Lower lobe of right lung (tissue), 2 donors: ENCODE measurements around the gene BUB1B. TPM values are rescaled to one million over a fixed set of nuclear protein-coding genes. Genes with fewer than 3 reads are reported as not detected.

ENCODE experiments used
- ATAC-seq, 2 donors: fragments of 200-7000 bp; cut with Tn5 transposase; one replicate each; pipeline ENCODE4 v1.9.1; 2020 to 2022; ENCODE audit warnings: mild to moderate bottlenecking in 2 of 2, moderate library complexity in 2 of 2
- DNase-seq: peaks from one replicate; pipeline ENCODE4 v3.0.0-alpha.2; 2020
- H3K27ac ChIP-seq: fragments of 200-600 bp; one replicate; pipeline ENCODE4 v1.8.0; 2022
- H3K27me3 ChIP-seq: fragments of 200-600 bp; one replicate; pipeline ENCODE4 v1.8.0; 2022; ENCODE audit warnings: low read depth
- H3K36me3 ChIP-seq: fragments of 200-600 bp; one replicate; pipeline ENCODE4 v1.8.0; 2022; ENCODE audit warnings: mild to moderate bottlenecking
- H3K4me1 ChIP-seq: fragments of 200-600 bp; one replicate; pipeline ENCODE4 v1.8.0; 2022
- H3K4me3 ChIP-seq: fragments of 200-600 bp; one replicate; pipeline ENCODE4 v1.8.0; 2022; ENCODE audit warnings: mild to moderate bottlenecking
- H3K9me3 ChIP-seq: fragments of 200-600 bp; one replicate; pipeline ENCODE4 v1.8.0; 2022
- intact Hi-C: fragments of 100-400 bp; cut with DNase I; formaldehyde crosslinking; loops from one replicate; pipeline ENCODE4 v1.11.0; 2022
- total RNA-seq: library from RNA; stranded (reverse); fragmentation: NEBNext Ultra II Directional; extraction: Animal tissue kit (Norgen Biotek cat#: 25700); gene quantifications from one replicate; pipeline ENCODE4 v1.2.1, GENCODE V29; 2021
- TF ChIP-seq, protein P1 (sequence below): fragments of 200-600 bp; IDR thresholded peaks from one replicate; pipeline ENCODE4 v1.8.0; 2022; ENCODE audit warnings: antibody characterized with exemption, mild to moderate bottlenecking
- donor health status: DM: no; HTN: yes; CAD: no; lungs with severe emphysema.

The BUB1B gene
- total RNA-seq, 1 donor from 2014 or later: 1.4 TPM

DNA sequence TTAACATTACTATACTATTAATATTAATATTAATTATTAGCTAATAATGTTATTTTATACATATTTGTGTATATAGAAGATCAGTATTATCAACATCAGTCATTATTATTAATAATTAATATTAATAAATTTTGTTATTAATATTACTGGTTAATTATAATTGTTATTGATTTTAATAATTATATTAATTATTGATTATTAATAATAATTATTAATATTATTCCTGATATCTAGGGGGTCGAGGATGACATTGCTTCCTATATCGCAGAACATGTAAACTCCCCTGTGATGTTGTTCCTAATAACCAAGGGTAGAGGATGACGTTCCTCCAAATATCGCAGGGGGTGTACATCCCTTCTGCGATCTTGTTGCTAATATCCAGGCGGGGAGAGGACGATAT, 34.9 kb upstream of the BUB1B start:
- intact Hi-C loops: no loop called here

DNA sequence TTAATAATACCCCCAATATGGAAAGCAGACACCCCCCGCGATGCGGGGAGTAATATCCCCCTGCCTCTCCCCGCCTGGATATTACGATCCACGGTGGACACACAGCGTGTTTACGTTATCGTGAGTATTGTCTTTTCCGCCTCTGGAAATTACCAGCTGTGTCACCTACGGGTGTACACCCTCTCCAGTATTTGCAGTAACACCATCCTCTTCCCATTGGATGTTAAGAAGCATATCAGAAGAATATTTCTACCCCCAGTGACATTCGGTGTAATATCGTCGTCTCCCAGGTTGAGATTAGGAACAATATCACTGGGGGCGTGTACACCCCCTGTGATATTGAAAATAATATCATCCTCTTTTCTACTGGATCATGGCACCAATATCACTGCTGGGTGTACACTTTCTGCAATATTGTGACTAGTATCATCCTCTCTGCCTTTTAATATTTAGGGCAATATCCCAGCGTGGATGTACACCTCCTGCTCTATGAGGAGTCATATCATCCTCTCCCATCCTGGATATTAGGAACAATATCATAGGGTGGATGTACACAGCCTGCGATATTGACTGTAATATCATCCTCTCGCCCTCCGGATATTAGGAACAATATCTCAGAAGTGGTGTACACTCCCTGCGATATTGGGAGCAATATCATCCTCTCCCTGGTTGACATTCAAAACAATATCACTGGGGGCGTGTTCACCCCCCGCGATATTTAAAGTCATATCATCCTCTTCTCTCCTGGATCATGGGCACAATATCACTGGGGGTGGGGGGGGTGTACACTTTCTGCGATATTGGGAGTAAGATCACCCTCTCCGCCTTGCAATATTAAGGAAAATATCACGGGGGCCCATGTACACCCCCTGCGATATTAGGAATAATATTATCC, 31.9 kb upstream of the BUB1B start:
- H3K36me3 ChIP-seq: no peaks in the 10 kb centered on the region
- no peak for ATAC-seq
- TF ChIP-seq, protein P1, sequence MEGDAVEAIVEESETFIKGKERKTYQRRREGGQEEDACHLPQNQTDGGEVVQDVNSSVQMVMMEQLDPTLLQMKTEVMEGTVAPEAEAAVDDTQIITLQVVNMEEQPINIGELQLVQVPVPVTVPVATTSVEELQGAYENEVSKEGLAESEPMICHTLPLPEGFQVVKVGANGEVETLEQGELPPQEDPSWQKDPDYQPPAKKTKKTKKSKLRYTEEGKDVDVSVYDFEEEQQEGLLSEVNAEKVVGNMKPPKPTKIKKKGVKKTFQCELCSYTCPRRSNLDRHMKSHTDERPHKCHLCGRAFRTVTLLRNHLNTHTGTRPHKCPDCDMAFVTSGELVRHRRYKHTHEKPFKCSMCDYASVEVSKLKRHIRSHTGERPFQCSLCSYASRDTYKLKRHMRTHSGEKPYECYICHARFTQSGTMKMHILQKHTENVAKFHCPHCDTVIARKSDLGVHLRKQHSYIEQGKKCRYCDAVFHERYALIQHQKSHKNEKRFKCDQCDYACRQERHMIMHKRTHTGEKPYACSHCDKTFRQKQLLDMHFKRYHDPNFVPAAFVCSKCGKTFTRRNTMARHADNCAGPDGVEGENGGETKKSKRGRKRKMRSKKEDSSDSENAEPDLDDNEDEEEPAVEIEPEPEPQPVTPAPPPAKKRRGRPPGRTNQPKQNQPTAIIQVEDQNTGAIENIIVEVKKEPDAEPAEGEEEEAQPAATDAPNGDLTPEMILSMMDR: no peak
- H3K27ac ChIP-seq: no peak overlapping the region
- no peak for DNase-seq
- no peaks in the 10 kb centered on the region for H3K27me3 ChIP-seq
- H3K9me3 ChIP-seq: no peaks in the 10 kb centered on the region
- H3K4me1 ChIP-seq: no peaks in the 10 kb centered on the region
- intact Hi-C loops: no loop called here
- H3K4me3 ChIP-seq: no peak overlapping the region

More for the DNA sequence above, 34.9 kb upstream of the BUB1B start:
- no peak for DNase-seq
- Histone ChIP-seq H3K27me3 (no peaks in the 10 kb centered on the region), H3K27ac (no peak overlapping the region), H3K4me3 (no peak overlapping the region), H3K36me3 (no peaks in the 10 kb centered on the region), H3K9me3 (no peaks in the 10 kb centered on the region), H3K4me1 (peaks cover 10% of the 10 kb centered on the region)
- ATAC-seq: no peak
- TF ChIP-seq, protein P1: no peak

DNA sequence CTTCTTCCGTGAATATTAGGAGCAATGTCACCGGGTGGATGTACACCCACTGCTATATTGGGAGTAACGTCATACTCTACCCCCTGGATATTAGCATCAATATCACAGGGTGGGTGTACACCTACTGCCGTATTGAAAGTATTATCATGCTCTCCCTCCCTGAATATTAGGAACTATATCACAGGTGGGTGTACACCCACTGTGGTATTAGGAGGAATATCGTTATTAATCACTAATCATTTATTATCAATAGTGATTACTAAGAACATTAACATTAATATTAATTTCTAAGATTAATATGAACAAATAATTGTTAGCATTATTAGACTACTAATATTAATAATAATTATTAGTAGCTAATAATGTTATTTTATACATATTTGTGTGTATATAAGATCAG, 30.8 kb upstream of the BUB1B start:
- intact Hi-C loops: no loop called here
- Histone ChIP-seq H3K4me3 (no peak overlapping the region), H3K9me3 (no peaks in the 10 kb centered on the region), H3K36me3 (no peaks in the 10 kb centered on the region), H3K27ac (no peak overlapping the region), H3K27me3 (no peaks in the 10 kb centered on the region), H3K4me1 (no peaks in the 10 kb centered on the region)
- TF ChIP-seq, protein P1: no peak
- no peak for DNase-seq
- no peak for ATAC-seq

DNA sequence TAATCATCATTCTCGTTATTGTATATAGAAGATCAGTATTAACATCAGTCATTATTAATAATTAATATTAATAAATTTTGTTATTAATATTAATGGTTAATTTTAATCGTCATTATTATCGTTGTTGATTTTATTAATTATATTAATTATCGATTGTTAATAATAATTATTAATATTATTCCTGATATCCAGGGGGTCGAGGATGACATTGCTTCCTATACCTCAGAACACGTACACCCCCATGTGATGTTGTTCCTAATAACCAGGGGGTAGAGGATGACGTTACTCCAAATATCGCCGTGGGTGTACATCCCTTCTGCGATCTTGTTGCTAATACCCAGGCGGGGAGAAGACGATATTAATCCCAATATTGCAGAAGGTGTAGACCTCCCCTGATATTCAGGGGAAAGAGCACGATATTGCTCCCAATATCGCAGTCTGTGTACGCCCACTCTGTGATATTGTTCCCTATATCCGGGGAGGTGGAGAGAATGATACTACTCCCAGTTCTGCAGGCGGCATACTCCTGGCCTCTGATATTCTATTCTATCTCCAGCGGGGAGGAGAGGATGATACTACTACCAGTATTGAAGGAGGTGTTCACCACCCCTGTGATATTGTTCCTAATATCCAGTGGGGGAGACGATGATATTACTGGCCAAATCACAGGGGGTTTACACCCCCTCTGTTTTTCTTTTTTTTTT, 29.9 kb upstream of the BUB1B start:
- no peaks in the 10 kb centered on the region for H3K27me3 ChIP-seq
- no peak for DNase-seq
- H3K27ac ChIP-seq: no peak overlapping the region
- H3K4me3 ChIP-seq: no peak overlapping the region
- H3K4me1 ChIP-seq: no peaks in the 10 kb centered on the region
- TF ChIP-seq, protein P1: no peak
- H3K9me3 ChIP-seq: no peaks in the 10 kb centered on the region
- intact Hi-C loops: no loop called here
- no peak for ATAC-seq
- H3K36me3 ChIP-seq: no peaks in the 10 kb centered on the region

DNA sequence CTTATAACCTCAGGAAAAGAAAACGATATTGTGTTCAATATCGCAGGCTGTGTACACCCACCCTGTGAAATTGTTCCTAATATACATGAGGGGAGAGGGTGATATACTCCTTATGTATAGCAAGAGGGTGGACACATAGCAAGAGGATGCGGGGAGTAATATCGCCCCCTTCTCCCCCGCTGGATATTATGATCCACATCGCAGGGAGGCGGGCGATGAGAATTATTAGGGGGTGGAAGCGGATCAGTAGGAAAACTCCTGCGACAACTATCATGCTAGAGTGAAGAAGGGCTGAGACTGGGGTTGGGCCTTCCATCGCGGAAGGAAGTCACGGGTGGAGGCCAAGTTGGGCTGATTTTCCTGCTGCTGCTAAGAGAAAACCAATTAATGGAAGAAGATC, 27.3 kb upstream of the BUB1B start:
- Histone ChIP-seq H3K9me3 (no peaks in the 10 kb centered on the region), H3K36me3 (no peaks in the 10 kb centered on the region), H3K27me3 (no peaks in the 10 kb centered on the region), H3K4me3 (no peak overlapping the region), H3K4me1 (no peaks in the 10 kb centered on the region), H3K27ac (no peak overlapping the region)
- TF ChIP-seq, protein P1: no peak
- ATAC-seq (no peak), DNase-seq (no peak)
- intact Hi-C loops: no loop called here
